LNCAP (cell line): ENCODE data around the gene MTERF2.

ENCODE experiments used
- TF ChIP-seq, protein P1 (sequence below): fragments of 450-650 bp; IDR thresholded peaks from 2 replicates; pipeline ENCODE4 v1.5.1; 2017; ENCODE audit warnings: mild to moderate bottlenecking

Gene MTERF2

DNA sequence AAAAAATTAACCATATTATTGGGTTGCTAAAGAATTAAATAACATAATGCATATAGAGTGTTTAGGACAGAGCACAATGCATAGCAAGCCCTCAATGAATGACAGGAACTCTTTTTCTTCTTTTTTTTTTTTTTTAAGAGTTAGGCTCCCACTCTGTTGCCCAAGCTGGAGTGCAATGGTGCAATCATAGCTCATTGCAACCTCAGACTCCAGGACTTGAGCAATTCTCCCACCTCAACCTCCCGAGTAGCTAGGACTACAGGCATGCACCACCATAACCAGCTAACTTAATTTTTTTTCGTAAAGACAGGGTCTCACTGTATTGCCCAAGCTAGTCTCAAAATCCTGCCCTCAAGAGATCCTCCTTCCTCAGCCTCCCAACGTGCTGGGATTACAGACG lies 20.5 kb upstream of the MTERF2 start:
- TF ChIP-seq, protein P1, sequence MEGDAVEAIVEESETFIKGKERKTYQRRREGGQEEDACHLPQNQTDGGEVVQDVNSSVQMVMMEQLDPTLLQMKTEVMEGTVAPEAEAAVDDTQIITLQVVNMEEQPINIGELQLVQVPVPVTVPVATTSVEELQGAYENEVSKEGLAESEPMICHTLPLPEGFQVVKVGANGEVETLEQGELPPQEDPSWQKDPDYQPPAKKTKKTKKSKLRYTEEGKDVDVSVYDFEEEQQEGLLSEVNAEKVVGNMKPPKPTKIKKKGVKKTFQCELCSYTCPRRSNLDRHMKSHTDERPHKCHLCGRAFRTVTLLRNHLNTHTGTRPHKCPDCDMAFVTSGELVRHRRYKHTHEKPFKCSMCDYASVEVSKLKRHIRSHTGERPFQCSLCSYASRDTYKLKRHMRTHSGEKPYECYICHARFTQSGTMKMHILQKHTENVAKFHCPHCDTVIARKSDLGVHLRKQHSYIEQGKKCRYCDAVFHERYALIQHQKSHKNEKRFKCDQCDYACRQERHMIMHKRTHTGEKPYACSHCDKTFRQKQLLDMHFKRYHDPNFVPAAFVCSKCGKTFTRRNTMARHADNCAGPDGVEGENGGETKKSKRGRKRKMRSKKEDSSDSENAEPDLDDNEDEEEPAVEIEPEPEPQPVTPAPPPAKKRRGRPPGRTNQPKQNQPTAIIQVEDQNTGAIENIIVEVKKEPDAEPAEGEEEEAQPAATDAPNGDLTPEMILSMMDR: no peak

DNA sequence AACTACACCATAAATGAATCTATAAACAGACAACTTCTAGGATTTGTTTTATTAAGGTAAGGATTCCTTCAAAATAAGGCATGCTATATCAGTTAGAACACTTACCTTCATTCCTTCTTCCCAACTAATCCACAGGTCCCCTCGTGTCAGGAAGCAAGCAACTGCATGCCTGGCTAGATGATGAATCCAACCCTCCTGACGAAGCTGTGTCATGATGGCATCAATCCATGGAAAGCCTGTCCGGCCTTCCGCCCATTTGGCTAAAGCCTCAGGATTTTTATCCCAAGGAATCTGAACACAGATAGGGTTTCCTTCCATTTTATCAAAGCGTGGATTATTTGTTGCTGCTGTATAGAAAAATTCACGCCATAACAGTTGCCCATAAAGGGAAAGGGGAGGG lies 12.5 kb upstream of the MTERF2 start:
- TF ChIP-seq, protein P1: no peak

GRCh38 chr12:106997916-106998315 lies 11.0 kb upstream of the MTERF2 start:
- TF ChIP-seq, protein P1: no peak

GRCh38 chr12:106994579-106995220 lies 7.8 kb upstream of the MTERF2 start:
- TF ChIP-seq, protein P1: no peak

- TF ChIP-seq, protein P1: no peak
Observed at GRCh38 chr12:106987846-106988245, 900 bp upstream of the MTERF2 start.

DNA sequence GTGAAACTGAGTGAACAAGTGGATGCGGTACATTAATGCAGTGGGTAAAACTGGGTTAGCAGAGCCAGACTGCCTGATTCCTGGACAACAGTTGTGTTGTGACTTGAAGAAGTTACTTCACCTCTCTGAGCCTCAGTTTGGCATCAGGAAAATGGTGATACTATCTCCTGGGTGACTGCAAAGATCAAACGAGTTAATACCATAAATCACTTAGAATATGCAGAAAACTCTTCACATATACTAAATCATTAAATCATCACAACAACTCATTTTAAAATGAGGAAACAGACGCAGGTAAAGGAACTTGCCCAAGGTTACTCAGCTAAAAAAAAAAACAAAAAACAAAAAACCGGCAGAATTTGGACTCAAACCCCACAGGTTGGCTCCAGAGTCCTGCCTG lies 811 bp downstream of the MTERF2 start:
- TF ChIP-seq, protein P1: no peak

GRCh38 chr12:106985479-106985878 lies 1.5 kb downstream of the MTERF2 start:
- TF ChIP-seq, protein P1: no peak

DNA sequence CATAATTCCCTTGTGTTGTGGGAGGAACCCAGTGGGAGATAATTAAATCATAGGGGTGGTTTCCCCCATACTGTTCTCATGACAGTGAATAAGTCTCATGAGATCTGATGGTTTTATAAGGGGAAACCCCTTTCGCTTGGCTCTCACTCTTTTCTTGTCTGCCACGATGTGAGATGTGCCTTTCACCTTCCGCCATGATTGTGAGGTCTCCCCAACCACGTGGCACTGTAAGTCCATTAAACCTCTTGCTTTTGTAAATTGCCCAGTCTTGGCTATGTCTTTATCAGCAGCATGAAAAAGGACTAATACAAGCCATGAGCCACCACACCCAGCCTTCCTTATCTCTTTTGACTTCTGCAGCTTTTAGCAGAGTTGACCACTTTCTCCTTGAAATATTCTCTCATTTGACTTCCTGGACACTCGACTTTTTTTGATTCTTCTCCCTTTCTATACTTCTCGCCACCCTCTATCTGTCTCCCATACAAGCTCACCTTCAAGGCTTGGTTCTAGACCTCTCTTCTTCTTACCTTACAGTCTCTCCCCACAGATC lies 2.3 kb downstream of the MTERF2 start:
- TF ChIP-seq, protein P1: no peak
